K562 (cell line): ENCODE data around the gene ANKH. TPM values are rescaled to one million over a fixed set of nuclear protein-coding genes. Genes with fewer than 3 reads are reported as not detected.

Source experiments
- AFF1 ChIP-seq, 2 experiments: fragments of 450-650 bp; IDR thresholded peaks; 2 replicates each; pipeline ENCODE4 v1.6.1; 2018; ENCODE audit warnings: mild to moderate bottlenecking in 2 of 2, low read depth in 1 of 2; ENCODE audit not compliant: partially characterized antibody in 2 of 2
- CBX8 ChIP-seq: fragments of 200-600 bp; sonication (generic); IDR thresholded peaks from 2 replicates; pipeline ENCODE4 v1.6.1; 2012; ENCODE audit warnings: borderline replicate concordance, mixed run types, low read depth, mild to moderate bottlenecking, moderate library complexity, mixed read lengths, low read length, control low read depth, inconsistent platforms; ENCODE audit not compliant: poor library complexity, severe bottlenecking; ENCODE audit errors: extremely low read depth
- FOS ChIP-seq: IDR thresholded peaks from 3 replicates; pipeline ENCODE4 v1.6.1; 2011; ENCODE audit not compliant: insufficient read length; ENCODE audit errors: extremely low read depth
- HNRNPH1 ChIP-seq: fragments of 200-400 bp; formaldehyde crosslinking; optimal IDR thresholded peaks from 2 replicates; pipeline ENCODE3; 2017; ENCODE audit warnings: low read depth, mild to moderate bottlenecking, low read length, moderate library complexity
- NR2C2 ChIP-seq, 2 experiments: fragments of 200-800 bp in 1 of 2; sonication (Bioruptor generic) in 1 of 2; sonication (generic) in 1 of 2; formaldehyde crosslinking in 1 of 2; IDR thresholded peaks; 2 replicates each; pipeline versions ENCODE4 v1.6.1 to v1.8.0; 2016 to 2022; ENCODE audit warnings: mild to moderate bottlenecking in 1 of 2, missing compliant biosample characterization in 1 of 2, missing genetic modification characterization in 1 of 2, missing genetic modification reagents in 1 of 2
- ZNF3 ChIP-seq: fragments of 250-450 bp; sonication (Bioruptor Pico); IDR thresholded peaks from 2 replicates; pipeline ENCODE4 v1.5.0; 2021; ENCODE audit warnings: mild to moderate bottlenecking, moderate library complexity
- polyA plus RNA-seq, 8 experiments: library from polyadenylated mRNA; depleted of rRNA in 4 of 8; stranded (reverse) in 5 of 8; unstranded in 3 of 8; fragments of >200 nt; fragmentation: Nextera tagmentation in 2 of 8; fragmentation: Illumina TruSeq in 1 of 8; extraction: Ambion mirVana in 2 of 8; extraction: Trizol in 1 of 8; gene quantifications; 2 replicates each; pipeline versions ENCODE4 v1.2.1 to v1.2.3, GENCODE V29; 2011 to 2014; ENCODE audit warnings: inconsistent platforms in 1 of 8, missing spikeins in 1 of 8
- total RNA-seq, 7 experiments: library from RNA; depleted of rRNA in 6 of 7; stranded (reverse); fragments of >200 nt in 6 of 7; fragmentation: Illumina TruSeq in 2 of 7; extraction: Trizol in 2 of 7; gene quantifications; 2 replicates each; pipeline versions ENCODE4 v1.2.1 to v1.2.3, GENCODE V29; 2011 to 2021; ENCODE audit warnings: low replicate concordance in 1 of 7

ANKH gene
- total and polyA plus RNA-seq, 9 of the 15 experiments (the other 6 are each of a cell fraction or from before 2014, with no cell fraction given): 0.79 to 12.2 (median 4.5) TPM

- no peak for TF ChIP-seq NR2C2 (CRISPR knock-in tag; IDR thresholded peaks at IDR 0.05)
- TF ChIP-seq NR2C2 (tag; IDR thresholded peaks at IDR 0.05): no peak
- no peak for TF ChIP-seq AFF1 (IDR thresholded peaks at IDR 0.05; ENCODE audit: low read depth in 1 of 2, partially characterized antibody in 2 of 2)
- no peak for TF ChIP-seq ZNF3 (CRISPR knock-in tag)
- no peak for TF ChIP-seq HNRNPH1
- TF ChIP-seq CBX8: no peak
- no peak for TF ChIP-seq FOS
Measured at GRCh38 chr5:14912206-14912605, 40.6 kb upstream of the ANKH start (continued).
